ENCODE data around the gene RNF220. TPM values are rescaled to one million over a fixed set of nuclear protein-coding genes. Genes with fewer than 3 reads are reported as not detected.

Gene RNF220
- total and polyA plus RNA-seq, 2 donors (not counting 3 experiments of a cell fraction or from before 2014, with no cell fraction given) = 62.7 to 66.6 TPM

GRCh38 chr1:44609768-44610526 is 204.9 kb downstream of the RNF220 start:
- Histone ChIP-seq H3K9ac (replicated peaks; ENCODE audit: extremely low read depth, insufficient read depth, low read length) (no peak overlapping the region), H3K4me1 (ENCODE audit: control insufficient read depth, extremely low read depth, insufficient read depth, low read length) (no peaks in the 10 kb centered on the region), H3K79me2 (ENCODE audit: control insufficient read depth, insufficient read depth, low read length) (no peaks in the 10 kb centered on the region), H3K9me3 (replicated peaks; ENCODE audit: control insufficient read depth, insufficient read depth, low read length) (no peaks in the 10 kb centered on the region), H3K36me3 (ENCODE audit: control insufficient read depth in 2 of 2, extremely low read depth in 1 of 2, insufficient read depth in 2 of 2, low read length in 2 of 2) (no peaks in the 10 kb centered on the region), H2AFZ (ENCODE audit: low read depth, low read length) (no peak overlapping the region), H3K27me3 (ENCODE audit: control insufficient read depth in 2 of 2, insufficient read depth in 2 of 2, low read length in 2 of 2) (peaks cover 8 to 9% of the 10 kb centered on the region in 2 experiments), H4K20me1 (replicated peaks; ENCODE audit: control insufficient read depth, extremely low read depth, insufficient read depth, low read length) (no peaks in the 10 kb centered on the region), H3K9me1 (replicated peaks; ENCODE audit: control insufficient read depth, extremely low read depth, insufficient read depth, low read length) (no peaks in the 10 kb centered on the region), H3K4me3 (replicated peaks in 1 of 3; ENCODE audit: insufficient read depth in 1 of 3, low read depth in 1 of 3, low read length in 3 of 3) (no peak overlapping the region), H3K4me2 (ENCODE audit: insufficient read depth, low read length) (no peak overlapping the region), H3K27ac (ENCODE audit: insufficient read depth, low read depth, low read length) (no peak overlapping the region)
- ChIA-PET CTCF (interaction anchor here (0.9 to 5.8 kb wide), 8 partner anchors 9 to 232 kb away, joined by 3 to 109 read pairs (median 4); no protein-coding TSS in a partner anchor), POLR2A (no interaction called here)
- FAIRE-seq (no peak), DNase-seq (ENCODE audit: low read depth, low spot score) (no peak)
- TF ChIP-seq EZH2 (IDR thresholded peaks at IDR 0.05; ENCODE audit: borderline replicate concordance, low read depth, low read length, severe bottlenecking) (no peak), MAX (IDR thresholded peaks at IDR 0.05; ENCODE audit: insufficient read depth, insufficient read length) (no peak), MYC (IDR thresholded peaks at IDR 0.05; ENCODE audit: low read depth, low read length) (no peak), POLR2A (IDR thresholded peaks at IDR 0.05; ENCODE audit: low read depth, low read length) (no peak), CTCF (IDR thresholded peaks at IDR 0.05; ENCODE audit: extremely low read depth in 1 of 2, insufficient read depth in 1 of 2, low read depth in 1 of 2, low read length in 2 of 2) (no peak), FOS (IDR thresholded peaks at IDR 0.05; ENCODE audit: borderline replicate concordance, insufficient read depth, low read length) (no peak), POLR2AphosphoS5 (IDR thresholded peaks at IDR 0.05; ENCODE audit: insufficient read depth, low read depth, low read length) (no peak), GATA2 (IDR thresholded peaks at IDR 0.05; ENCODE audit: insufficient read depth, insufficient read length, low read depth, low read length) (no peak), JUN (IDR thresholded peaks at IDR 0.05; ENCODE audit: borderline replicate concordance, insufficient read depth, insufficient read length, low read depth) (no peak)
- no TSS peak for BruUV-seq (replicated peaks)
- dilution Hi-C loops (cut with MboI; ENCODE audit: extremely low pct_ligation_motif_present, low sequenced_read_pairs) (no loop called here), intact Hi-C loops (cut with micrococcal nuclease) (loop anchor here (1.0 kb wide), 1 partner anchor 42 kb away; no protein-coding TSS in a partner anchor)
